HG02885 (cell line): Measurements from ENCODE around the gene ZFAND2A.
"Not testable (repeated sequence)": the region's sequence is repeated elsewhere in the genome, so short reads cannot be mapped to it uniquely, and the experiment has no call there.

ENCODE experiments used
- ATAC-seq: cut with Tn5 transposase; IDR thresholded peaks from one replicate; pipeline ENCODE4 v1.9.1; 2021; ENCODE audit warnings: mild to moderate bottlenecking; ENCODE audit not compliant: unreplicated experiment, poor library complexity

ZFAND2A gene

DNA sequence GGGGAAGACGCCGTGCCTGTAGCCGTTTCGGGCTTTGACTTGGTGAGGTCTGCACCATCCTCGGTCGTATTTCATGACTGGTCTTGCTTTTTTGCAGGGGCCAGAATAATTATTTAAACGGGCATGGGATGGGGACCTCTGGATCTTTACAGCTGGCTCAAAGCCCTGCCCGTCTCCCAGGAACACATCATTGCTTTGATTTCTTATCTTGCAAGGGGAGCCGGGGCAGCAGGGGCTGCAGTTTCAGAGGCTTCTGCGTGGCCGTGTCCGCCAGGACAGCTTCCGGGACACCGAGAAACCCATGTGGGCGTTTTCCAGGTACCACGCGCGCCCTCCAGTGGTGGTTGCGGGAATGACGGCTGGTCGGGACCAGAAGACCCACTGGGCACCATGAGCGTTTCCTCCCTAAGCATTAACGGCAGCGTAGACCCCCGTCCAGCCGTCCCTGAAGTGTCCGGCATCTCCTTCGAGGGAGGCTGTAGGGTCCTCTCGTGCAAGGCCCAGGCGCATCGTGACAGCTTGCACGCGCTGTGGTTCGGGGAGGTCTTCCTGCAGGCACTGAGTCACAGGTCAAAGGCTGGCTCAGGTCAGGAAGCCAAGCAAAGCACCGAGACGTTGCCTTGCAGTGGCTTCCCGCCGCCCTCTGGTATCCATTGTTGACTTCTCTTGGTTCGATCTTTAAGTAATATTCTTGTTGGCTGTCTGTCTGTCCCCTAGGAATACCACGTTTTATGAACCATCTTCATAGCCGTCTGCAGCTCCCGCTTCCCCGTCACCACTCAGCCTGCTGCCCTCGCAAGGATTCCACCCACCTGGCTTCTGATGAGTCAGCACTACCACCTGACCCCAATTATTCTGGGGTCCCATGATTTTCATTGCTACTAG lies 16.2 kb upstream of the ZFAND2A start:
- ATAC-seq, result peak; percentile 69

- ATAC-seq, result no peak
These were observed 15.6 kb upstream of the ZFAND2A start for GRCh38 chr7:1175597-1175966.

DNA sequence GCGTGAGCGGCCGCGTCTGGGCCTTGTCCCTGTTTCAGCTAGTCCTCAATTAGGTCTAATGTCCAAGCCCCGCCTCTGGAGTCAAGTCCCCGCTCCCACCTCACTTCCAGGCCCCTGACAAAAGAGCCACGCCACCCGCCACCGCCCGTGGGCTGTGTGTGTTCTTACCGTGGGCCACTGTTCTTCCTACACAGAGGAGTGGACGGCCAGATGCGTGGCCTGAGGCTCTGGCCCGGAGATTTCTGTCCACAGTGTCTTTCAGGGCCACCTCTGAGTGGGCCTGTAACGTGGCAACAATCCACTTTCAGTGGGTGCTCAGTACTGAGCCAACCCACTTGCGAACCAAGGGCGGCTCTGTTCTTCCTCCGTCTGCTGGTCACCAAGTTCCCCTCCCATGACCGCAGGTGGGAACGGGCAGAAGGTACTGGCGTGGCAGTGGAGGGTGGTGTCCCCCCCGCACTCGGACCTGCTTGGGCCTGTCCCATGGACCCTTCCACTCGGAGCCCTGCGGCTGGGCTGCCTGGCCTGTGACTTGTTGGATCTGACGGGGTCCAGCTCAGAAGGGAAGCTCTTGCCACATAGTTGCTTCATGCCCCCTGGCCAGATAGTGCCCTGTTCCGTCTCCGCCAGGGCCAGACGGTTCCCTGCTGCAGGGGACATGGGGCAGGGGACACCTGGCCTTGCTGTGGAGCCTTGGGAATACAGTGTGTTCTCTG lies 15.0 kb upstream of the ZFAND2A start:
- ATAC-seq, result no peak

DNA sequence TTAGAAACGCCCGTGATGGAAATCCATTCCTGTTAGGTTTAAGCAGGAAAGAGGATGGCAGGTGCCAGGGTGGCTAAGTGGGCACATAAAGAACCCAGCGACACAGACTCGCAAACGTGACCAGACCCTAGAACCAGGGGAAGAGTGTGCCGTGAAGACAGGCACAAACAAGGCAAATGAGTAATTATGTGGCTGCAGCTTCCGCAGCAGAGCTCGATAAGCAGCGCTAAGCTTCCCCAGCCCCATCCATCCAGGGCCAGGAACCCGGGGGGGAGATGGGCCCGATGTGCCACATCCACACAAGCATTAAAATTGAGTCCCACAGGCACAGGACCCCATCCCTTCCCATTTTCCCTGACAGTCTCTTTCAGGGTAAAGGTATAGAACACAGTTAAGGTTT lies 14.0 kb upstream of the ZFAND2A start:
- ATAC-seq, result no peak

DNA sequence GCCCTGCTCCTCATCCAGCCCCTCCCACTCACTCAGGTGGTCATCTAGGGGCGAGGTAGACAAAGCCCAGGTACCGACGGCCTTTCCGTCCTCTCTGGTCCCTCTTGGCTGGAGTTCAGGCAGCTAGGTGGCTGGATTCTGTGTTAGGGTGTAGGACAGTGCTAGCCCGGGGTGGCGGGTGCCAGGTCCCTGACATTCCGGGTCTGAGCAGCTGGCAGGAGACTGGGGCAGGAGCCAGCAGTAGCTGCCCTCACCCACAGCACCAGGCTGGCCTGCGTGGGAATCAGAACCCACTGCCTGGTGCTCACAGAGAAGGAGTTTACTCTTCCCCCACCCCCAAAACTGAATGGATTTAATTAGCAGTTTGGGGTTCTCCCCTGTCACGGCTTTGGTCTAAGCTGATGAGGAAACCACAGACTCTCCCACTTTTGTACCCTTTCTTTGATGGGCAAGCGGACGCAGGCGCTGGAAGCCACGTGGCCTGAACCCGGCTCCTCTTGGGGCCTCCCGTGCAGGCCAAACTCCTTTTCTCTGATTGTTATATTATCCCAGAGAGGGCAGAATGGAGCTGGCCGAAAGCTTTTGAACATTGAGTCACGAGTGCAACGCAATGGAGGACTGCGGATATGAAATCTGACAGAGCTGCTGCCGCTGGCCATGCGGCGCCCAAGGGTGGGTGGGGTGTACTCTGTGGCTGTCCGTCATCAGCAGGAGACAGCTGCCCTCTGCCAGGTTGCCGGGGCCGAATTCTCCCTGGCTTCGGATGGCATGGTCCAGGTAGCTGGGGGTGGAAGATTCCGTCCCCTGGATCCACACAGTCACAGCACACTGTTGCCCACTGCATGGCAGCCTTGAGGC lies 12.9 kb upstream of the ZFAND2A start:
- no peak for ATAC-seq

GRCh38 chr7:1171516-1171915 lies 11.5 kb upstream of the ZFAND2A start:
- not testable (repeated sequence) for ATAC-seq

- ATAC-seq, result no peak
These were observed 10.9 kb upstream of the ZFAND2A start for GRCh38 chr7:1170741-1171501.

GRCh38 chr7:1169409-1170368 lies 9.7 kb upstream of the ZFAND2A start:
- peak; percentile 90 for ATAC-seq

DNA sequence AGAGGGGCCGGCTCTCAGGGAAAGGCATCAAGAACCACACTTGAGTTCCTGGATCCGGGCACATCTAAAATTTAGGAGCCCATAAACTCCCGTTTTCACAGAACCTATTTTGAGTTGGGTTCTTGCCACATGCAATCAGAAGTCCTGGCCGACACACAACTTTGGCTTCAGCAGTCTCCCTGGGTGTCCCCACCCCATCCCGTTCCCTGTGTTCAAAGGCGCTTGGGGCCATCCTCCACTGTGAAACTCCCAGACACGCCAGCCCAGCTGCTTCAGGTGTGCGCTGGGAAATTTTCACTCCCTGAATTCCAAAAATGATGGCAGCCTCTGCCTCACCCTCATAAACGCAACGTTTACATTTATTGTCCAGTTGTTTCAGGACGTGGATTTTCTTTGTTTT lies 8.4 kb upstream of the ZFAND2A start:
- ATAC-seq, result no peak

- ATAC-seq, result no peak
These were observed 4.4 kb upstream of the ZFAND2A start for GRCh38 chr7:1164436-1164835.

DNA sequence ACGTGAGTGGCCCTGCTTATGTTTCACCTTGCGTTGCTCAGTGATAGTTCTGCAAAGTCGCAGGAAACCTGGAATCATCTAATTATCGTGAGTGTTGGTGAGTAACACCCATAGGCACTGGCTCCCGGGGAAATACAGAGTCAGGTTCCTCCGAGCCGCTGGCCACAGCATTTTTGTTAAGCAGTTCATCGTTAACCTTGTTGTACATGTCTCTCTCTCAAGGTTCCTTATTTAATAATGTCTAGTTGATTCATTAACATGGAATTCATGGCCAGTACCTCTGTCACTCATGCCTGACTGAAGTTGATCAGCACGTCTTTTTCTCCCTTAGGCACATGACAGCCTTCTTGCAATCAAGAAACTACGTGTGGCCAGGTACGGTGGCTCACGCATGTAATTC lies 3.1 kb upstream of the ZFAND2A start:
- no peak for ATAC-seq

GRCh38 chr7:1160670-1161021 lies 650 bp upstream of the ZFAND2A start:
- ATAC-seq, result peak; percentile 7

DNA sequence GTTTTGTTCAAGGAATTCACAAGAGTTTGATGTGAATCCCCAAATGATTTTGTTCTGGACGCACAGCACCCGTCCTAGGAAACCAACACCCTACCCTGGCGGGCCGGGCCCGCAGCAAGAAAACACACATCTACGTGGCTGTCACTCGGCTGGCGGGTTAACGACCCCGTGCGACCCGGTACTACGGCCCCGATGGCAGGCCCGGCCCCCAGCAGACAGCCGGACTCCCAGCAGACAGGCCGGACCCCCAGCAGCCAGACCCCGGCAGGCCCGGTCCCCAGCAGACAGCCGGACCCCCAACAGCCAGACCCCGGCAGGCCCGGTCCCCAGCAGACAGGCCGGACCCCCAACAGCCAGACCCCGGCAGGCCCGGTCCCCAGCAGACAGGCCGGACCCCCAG lies 765 bp downstream of the ZFAND2A start:
- ATAC-seq, result not testable (repeated sequence)

- ATAC-seq, result no peak
These were observed 1.5 kb downstream of the ZFAND2A start for GRCh38 chr7:1158203-1159126.

GRCh38 chr7:1156782-1157535 lies 3.0 kb downstream of the ZFAND2A start:
- no peak for ATAC-seq

GRCh38 chr7:1155818-1156781 lies 3.9 kb downstream of the ZFAND2A start:
- ATAC-seq, result not testable (repeated sequence)
